SW480 (cell line): ENCODE results near the gene CSH2.

Experiments
- DNase-seq: peaks from one replicate; pipeline ENCODE4 v3.0.0-alpha.2; 2016; ENCODE audit warnings: low spot score

Gene CSH2

DNA sequence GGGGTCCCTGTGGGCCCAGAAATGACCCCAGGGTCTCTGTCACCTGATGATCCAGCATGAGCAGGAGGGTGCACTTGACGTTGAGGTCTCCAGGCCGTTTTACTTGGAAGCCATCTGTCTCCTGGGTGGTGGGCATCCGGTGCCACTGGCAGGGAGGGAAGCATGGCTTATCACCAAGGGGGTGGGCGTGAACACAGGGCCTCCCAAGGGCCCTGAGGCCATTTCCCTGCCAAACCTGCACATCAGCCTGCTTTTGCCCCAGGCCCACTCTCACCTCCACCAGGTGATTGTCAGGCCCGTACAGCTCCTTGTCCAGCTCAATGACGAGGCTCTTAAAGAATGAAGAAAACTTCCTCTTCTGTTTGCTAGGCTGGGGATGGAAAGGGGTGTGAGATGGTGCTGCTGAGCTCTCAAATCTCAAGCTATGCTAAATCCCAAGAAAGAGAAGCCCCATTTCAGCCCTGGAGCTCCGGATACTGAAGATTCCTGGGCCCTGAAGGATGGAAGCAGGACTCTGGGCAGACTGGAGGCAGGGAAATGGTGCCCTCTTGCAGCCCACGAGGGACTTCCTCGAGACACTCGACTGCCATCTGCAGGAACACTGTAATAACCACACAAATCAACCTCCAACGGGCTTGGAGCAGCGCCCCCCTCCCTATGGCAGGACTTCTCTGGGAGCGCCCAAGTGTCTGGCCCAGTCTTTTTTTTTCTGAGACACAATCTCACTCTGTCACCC is 38.9 kb downstream of the CSH2 start:
- DNase-seq, result peak; percentile 79

DNA sequence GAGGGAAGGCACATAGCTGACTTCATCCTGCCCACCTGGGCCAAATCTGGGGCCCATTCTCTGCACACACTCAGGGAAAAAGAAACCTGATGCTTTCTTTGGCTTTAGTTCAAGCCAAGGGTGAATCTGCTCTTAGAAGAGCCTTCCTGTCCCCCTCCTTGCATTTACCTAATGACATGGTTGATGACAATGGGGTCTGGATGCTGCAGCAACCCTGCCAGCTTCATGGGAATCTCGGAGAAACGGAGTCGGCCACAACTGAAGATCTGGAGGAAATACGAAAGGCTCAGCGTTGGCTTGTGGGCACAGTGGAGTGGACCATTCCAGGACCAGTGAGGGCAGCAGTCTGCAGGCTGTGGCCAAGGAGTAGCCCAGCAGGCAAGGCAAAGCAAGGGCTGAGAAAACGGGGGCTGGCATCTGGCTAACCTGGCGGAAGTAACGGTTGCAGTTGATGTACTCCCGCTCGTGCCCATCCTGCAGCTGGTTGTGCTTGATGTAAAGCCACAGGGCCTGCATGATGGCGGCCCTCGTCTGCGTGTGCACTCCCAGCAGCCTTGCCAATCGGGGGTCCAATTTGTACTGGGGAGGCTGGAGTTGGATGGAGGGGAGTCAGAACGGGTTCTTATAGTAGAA is 39.6 kb downstream of the CSH2 start:
- no peak for DNase-seq

DNA sequence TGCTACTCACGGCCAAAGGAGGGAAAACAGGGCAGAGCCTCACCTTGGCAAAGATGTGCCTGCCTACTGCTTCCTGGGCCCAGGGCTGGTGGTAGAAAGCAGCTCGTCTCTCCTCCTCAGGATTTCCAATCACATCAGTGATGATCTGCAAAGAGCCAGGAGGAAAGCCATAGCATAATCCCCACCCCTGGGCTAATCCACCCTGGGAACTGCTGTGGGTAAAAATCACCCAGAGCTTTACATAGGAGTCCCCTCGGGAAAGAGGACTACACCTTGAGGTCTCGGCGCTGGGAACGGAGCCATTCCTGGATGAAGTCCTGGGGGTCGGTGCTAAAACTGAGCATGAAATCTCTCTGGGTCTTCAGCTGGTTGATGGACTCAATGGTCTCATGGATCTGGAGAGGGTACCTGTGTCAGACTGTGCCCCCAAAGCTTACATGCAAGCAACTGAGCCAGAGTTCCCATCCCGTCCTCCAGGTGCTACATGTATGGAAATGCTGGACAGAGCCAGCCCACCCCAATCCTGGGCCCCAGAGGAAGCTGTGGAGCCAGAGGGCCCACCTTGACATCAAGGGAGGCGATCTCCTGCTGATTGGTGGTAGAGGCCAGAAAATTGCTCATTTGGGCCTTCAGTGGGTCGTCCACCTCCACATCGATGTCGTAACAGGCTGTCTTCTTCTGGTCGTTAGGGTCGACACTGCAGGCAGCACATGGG is 40.3 kb downstream of the CSH2 start:
- no peak for DNase-seq

DNA sequence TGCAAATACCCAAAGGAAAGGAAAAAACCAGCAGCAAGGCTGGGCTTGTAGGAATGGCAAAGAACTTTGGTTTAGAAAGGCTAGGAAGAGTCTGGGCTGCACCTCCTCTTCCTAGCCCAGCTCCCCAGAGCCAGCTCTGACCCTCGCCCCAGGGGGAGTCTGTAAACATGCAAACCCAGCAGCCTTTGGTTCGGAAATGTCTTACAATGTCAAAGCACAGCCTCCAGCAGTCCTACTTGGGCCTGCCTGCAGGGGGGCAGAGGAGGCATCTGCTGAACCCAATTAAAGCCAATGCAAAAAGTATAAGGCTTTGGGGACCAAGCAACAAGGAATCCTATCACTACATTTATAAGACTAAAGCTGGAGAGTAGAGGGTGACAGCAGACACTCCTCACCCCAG is 41.0 kb downstream of the CSH2 start:
- DNase-seq, result no peak

DNA sequence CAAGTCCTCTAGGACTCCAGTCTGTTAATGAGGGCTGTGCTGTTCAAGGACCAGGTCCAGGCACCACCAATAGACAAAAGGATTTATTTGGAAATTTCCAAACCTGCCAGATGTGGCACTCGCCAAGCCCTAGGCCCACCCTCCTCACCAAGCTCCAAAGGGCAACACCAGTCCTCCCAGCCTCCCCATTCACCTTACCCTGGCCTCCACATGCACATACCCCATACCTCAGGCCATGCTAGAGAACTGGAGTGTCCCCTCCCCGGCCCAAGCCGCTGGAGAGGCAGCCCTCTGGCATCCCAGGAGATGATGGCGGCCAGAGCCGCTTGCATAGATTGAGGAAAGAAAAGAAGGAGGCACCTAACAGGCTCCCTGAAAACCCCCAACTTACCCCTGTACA is 41.5 kb downstream of the CSH2 start:
- no peak for DNase-seq

DNA sequence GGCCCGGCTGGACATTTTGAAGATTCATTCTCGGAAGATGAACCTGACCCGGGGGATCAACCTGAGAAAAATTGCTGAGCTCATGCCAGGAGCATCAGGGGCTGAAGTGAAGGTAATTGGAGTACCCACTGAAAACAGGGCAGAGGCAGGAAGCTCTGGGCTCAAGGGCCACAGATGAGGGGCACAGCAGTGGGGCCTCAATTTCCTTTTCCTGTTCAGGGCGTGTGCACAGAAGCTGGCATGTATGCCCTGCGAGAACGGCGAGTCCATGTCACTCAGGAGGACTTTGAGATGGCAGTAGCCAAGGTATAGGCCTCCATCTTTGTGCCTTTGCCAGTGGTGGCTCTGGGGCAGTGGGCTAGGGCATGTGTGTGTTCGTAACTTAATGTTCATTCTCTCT is 42.0 kb downstream of the CSH2 start:
- DNase-seq, result no peak

DNA sequence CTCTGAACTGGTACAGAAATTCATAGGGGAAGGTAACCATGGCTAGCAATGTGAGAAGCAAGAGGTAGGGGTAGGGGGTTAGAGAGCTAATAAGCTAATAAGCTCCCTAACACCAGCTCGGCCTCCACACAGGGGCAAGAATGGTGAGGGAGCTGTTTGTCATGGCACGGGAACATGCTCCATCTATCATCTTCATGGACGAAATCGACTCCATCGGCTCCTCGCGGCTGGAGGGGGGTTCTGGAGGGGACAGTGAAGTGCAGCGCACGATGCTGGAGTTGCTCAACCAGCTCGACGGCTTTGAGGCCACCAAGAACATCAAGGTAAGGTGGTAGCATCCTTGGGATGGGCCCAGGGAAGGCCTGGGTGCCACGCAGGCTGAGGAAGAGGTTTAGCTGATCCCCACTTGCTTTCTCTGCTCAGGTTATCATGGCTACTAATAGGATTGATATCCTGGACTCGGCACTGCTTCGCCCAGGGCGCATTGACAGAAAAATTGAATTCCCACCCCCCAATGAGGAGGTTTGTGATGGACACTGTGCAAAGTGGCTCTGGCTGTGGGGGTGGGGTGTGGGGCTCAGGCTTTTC is 42.5 kb downstream of the CSH2 start:
- no peak for DNase-seq

DNA sequence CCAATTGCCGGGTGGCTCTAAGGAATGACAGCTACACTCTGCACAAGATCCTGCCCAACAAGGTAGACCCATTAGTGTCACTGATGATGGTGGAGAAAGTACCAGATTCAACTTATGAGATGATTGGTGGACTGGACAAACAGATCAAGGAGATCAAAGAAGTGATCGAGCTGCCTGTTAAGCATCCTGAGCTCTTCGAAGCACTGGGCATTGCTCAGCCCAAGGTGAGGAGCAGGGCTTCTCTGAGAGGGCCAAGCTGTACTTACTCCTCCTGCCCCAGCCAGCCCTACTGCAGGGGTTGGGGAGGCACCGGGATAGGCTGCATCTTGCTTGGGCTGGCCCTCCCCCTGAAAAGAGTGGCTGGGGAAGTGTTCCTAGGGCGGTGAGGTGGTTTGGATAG is 43.2 kb downstream of the CSH2 start:
- DNase-seq, result no peak

DNA sequence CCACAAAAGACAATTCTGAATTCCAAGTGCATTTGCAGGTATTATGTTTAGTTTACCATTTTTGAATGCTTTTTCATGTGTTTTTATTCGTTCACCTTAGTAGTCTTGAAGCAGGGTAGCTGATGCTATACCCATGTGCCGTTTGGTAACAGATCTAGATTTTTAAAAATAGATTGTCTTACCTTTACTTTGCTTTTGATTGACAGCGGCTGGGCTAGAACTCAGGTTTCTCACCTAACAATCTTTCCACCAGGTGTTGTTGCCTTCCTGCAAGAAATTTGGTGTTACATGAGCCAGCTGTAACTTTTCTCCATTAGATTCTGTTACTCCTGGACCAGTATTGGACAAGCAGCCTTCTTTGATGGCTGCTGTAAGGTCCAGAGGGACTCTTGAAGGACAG is 44.5 kb downstream of the CSH2 start:
- DNase-seq, result no peak

DNA sequence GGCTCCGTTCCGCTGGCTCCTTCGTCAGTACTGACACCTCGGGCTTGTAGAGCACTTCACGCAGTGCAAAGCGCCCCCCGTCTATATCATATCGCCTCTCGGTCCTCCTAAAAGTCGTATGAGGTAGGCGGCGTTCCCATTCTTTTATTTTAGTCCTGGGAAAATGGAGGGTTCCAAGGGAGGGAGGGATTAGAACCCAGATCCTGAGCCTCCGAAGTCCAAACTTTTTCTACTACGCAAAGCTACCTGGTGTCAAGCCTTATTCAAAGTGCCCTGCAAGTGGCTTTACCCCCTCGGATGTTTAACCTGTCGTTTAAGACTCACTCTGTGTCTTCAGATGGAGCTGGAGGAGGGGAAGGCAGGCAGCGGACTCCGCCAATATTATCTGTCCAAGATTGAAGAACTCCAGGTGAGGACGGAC is 45.7 kb downstream of the CSH2 start:
- no peak for DNase-seq

DNA sequence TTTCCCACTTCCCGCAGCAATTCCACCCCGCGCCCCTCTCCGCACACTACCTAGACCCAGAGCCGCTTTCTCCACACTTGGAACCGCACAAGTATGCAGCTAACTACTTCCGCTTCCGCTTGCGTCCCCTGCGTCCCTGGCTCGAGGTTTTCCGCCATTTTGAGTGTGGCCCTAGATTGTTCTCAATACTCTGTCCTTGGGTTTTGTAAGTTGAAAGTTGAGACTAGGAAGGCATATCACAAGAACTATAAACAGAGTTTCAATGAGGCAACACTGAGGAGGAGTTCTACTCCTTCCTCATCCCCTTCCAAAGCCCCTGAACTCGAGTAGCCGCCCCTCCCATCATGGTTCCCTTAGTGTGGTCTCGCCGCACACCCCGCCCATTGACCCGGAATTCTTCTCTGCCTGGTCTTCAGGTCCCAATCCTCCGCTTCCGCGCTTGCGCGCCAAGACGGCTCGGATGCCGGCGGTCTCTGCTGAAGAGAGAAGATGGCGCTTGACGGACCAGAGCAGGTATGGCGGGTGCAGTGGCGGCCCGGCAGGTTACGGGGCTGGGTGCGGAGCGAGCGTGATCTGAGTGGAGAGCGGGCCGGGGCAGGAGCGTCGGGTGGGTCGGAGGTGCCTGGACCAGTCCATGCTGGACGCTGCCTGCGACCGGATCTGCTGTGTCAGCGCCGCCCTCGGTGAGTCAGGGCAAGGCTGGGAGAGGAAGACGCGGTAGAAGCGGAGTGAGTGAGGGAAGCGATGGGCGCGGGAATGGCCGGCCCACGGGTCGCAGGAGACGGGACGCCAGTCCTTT is 46.3 kb downstream of the CSH2 start, which contains the start of the genes FTSJ3 and PSMC5:
Gene FTSJ3 (minus strand): TSS at position 662 of the 799 bp plus-strand sequence. CDS start 761 bp downstream, outside the sequence.
Gene PSMC5 (plus strand): TSS at position 430 of the 799 bp plus-strand sequence. CDS start 60 bp downstream, at position 490.
- peak; percentile 95 for DNase-seq

DNA sequence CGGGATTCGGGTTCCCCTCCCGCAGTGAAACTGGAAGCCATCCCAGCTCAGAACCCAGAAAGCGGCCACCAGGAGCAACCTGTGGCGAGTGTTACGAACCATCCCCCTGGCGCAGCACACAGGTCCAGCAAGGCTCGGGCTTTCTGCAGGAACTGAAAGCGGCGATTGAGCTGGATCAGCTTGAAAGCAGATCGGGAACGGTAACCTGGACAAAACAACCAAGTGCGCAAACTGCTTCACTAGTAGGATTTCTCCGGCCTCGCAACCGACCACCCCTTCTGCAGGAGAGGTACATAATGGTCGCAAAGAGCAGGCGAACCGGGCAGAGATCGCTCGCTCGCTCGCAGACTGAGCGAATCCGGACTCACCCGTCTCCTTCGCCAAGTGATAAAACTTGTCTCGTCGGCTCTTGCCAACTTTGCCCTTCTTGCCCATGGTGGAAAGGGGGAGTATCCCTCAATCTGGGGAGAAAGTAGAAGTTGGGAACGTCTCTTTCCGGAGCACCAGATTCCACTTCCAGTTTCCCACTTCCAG is 46.9 kb downstream of the CSH2 start:
- DNase-seq, result peak; percentile 26

DNA sequence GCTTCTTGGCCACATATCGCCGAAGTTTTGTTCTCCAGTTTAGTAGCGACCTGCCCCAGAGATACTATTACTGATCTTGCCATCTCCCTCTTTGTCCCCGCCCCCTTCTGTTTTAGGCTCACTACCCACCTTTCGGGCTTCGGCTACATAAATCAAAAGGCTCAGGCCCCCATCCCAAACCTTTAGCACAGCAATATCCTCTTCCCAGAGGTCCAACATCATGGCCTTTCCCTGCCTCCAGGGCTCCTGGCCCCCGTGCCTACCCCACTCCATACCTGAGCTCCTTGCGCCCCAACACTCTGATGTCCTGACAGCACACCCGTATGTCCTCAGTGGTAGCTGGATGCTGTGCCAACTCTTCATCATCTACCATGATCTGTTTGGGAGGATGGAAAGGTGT is 49.1 kb downstream of the CSH2 start:
- DNase-seq, result no peak

DNA sequence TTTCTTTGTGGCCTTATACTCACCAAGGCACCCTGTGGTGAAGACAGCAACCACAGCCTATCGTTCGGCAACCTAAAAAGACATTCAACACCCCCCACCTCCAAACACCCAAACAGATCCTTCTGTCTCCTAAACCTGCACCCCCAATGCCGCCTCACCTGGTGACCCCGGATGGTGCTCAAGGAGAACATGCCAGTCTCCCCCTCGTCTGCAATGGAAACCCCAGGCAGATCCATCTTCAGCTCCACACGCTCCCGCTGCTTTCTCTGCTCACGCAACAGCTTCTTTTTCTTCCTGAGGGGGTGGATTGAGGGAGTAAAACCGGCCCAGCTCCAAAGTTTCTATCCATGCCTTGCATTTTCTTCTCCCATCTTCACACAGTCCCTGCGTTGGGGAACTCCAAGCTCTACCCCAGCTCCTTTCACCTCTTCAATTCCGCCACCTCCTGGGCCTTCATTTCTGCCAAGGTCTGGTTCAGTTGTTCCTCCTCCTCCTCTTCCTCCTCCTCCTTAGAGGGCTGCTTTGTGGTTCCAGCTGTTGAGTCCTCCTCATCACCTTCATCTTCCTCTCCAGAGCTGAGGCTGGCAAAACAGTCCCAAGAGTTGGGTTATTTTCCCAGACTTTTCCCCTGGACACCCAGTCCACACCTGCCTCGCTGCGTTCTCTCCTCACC is 49.7 kb downstream of the CSH2 start:
- no peak for DNase-seq

DNA sequence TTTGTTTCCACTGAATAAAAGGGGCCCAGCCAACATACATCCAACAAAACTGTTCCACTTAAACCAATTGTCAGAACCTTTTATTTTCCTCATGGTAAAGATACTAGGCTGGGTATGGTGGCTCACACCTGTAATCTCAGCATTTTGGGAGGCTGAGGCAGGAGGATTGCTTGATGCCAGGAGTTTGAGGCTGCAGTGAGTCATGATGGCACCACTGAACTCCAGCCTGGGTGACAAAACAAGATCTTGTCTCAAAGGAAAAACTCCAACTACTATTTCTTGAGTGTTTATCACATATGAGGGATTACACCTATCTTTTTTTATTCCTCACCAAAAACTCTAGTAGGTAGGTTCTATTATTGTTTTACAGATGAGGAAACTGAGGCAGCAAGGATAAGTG is 50.9 kb downstream of the CSH2 start:
- DNase-seq, result no peak
